ENCODE results near the gene LATS2.

DNA sequence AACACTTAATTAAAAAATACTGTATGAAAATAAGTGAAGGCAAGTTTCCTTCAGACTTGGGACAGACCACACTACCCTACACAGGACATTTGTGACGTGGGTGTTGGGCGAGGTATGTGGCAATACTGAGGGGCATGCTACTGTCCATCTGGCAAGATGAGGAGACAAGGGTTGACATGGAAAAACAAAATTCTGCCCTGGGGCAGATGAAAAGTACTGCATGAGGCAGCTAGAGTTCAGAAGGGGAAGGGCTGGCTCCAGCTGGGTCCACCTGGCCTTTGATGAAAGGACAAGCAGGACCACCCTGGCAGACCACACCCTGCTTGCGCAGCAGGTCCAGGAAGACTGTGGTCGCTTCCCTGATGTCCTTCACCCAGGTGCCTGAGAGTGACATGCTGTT is 43.2 kb downstream of the LATS2 start:
- TF ChIP-seq, protein P1, sequence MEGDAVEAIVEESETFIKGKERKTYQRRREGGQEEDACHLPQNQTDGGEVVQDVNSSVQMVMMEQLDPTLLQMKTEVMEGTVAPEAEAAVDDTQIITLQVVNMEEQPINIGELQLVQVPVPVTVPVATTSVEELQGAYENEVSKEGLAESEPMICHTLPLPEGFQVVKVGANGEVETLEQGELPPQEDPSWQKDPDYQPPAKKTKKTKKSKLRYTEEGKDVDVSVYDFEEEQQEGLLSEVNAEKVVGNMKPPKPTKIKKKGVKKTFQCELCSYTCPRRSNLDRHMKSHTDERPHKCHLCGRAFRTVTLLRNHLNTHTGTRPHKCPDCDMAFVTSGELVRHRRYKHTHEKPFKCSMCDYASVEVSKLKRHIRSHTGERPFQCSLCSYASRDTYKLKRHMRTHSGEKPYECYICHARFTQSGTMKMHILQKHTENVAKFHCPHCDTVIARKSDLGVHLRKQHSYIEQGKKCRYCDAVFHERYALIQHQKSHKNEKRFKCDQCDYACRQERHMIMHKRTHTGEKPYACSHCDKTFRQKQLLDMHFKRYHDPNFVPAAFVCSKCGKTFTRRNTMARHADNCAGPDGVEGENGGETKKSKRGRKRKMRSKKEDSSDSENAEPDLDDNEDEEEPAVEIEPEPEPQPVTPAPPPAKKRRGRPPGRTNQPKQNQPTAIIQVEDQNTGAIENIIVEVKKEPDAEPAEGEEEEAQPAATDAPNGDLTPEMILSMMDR (IDR thresholded peaks at IDR 0.05 in 2 of 3, conservative IDR thresholded peaks at IDR 0.05 in 1 of 3; ENCODE audit: borderline replicate concordance in 1 of 3, insufficient read depth in 1 of 3, low read depth in 2 of 3, low read length in 2 of 3): no peak
- TF ChIP-seq POLR2A (IDR thresholded peaks at IDR 0.05; ENCODE audit: borderline replicate concordance, extremely low read depth, insufficient read depth, insufficient read length): no peak
- TF ChIP-seq, protein P2, sequence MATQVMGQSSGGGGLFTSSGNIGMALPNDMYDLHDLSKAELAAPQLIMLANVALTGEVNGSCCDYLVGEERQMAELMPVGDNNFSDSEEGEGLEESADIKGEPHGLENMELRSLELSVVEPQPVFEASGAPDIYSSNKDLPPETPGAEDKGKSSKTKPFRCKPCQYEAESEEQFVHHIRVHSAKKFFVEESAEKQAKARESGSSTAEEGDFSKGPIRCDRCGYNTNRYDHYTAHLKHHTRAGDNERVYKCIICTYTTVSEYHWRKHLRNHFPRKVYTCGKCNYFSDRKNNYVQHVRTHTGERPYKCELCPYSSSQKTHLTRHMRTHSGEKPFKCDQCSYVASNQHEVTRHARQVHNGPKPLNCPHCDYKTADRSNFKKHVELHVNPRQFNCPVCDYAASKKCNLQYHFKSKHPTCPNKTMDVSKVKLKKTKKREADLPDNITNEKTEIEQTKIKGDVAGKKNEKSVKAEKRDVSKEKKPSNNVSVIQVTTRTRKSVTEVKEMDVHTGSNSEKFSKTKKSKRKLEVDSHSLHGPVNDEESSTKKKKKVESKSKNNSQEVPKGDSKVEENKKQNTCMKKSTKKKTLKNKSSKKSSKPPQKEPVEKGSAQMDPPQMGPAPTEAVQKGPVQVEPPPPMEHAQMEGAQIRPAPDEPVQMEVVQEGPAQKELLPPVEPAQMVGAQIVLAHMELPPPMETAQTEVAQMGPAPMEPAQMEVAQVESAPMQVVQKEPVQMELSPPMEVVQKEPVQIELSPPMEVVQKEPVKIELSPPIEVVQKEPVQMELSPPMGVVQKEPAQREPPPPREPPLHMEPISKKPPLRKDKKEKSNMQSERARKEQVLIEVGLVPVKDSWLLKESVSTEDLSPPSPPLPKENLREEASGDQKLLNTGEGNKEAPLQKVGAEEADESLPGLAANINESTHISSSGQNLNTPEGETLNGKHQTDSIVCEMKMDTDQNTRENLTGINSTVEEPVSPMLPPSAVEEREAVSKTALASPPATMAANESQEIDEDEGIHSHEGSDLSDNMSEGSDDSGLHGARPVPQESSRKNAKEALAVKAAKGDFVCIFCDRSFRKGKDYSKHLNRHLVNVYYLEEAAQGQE (IDR thresholded peaks at IDR 0.05; ENCODE audit: low read depth): no peak
- TF ChIP-seq ELF1 (IDR thresholded peaks at IDR 0.05; ENCODE audit: borderline replicate concordance, low read depth): no peak
- TF ChIP-seq EZH2phosphoT487 (IDR thresholded peaks at IDR 0.05; ENCODE audit: borderline replicate concordance): no peak
- TF ChIP-seq SIN3A (IDR thresholded peaks at IDR 0.05; ENCODE audit: low read depth): no peak
- TF ChIP-seq, protein P3, sequence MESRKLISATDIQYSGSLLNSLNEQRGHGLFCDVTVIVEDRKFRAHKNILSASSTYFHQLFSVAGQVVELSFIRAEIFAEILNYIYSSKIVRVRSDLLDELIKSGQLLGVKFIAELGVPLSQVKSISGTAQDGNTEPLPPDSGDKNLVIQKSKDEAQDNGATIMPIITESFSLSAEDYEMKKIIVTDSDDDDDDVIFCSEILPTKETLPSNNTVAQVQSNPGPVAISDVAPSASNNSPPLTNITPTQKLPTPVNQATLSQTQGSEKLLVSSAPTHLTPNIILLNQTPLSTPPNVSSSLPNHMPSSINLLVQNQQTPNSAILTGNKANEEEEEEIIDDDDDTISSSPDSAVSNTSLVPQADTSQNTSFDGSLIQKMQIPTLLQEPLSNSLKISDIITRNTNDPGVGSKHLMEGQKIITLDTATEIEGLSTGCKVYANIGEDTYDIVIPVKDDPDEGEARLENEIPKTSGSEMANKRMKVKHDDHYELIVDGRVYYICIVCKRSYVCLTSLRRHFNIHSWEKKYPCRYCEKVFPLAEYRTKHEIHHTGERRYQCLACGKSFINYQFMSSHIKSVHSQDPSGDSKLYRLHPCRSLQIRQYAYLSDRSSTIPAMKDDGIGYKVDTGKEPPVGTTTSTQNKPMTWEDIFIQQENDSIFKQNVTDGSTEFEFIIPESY (IDR thresholded peaks at IDR 0.05; ENCODE audit: extremely low read depth, insufficient replicate concordance, low read length): no peak
- no peak for TF ChIP-seq CEBPB (IDR thresholded peaks at IDR 0.05; ENCODE audit: low read depth)
- TF ChIP-seq, protein P4, sequence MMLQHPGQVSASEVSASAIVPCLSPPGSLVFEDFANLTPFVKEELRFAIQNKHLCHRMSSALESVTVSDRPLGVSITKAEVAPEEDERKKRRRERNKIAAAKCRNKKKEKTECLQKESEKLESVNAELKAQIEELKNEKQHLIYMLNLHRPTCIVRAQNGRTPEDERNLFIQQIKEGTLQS (IDR thresholded peaks at IDR 0.05): no peak
- no peak for TF ChIP-seq ZNF274 (IDR thresholded peaks at IDR 0.05; ENCODE audit: low read depth, low read length)
- no peak for TF ChIP-seq EZH2 (IDR thresholded peaks at IDR 0.05)

All from HCT116 (cell line).